NOMO-1 treated with dmso at 0.1 percent for 144 hours (cell line): ENCODE measurements around the gene PDZK1.
"Not testable (repeated sequence)": the region's sequence is repeated elsewhere in the genome, so short reads cannot be mapped to it uniquely, and the experiment has no call there.

ENCODE experiments used
- DNase-seq: peaks from one replicate; lab custom pipeline; 2025; ENCODE audit not compliant: unreplicated experiment; lab: John Stamatoyannopoulos, UW

The PDZK1 gene

GRCh38 chr1:145707183-145707867 lies at the start of gene PDZK1:
TSS of gene PDZK1 (minus strand) at chr1:145707368. CDS start at chr1:145688021, 19,347 bp downstream.
- DNase-seq: no peak

GRCh38 chr1:145751491-145752037 lies 44.4 kb upstream of the PDZK1 start:
- no peak for DNase-seq

- no peak for DNase-seq
These were observed 43.3 kb upstream of the PDZK1 start for GRCh38 chr1:145750426-145750825.

GRCh38 chr1:145747398-145748247 lies 40.5 kb upstream of the PDZK1 start:
- DNase-seq: peak; percentile 22

GRCh38 chr1:145740269-145740668 lies 33.1 kb upstream of the PDZK1 start:
- no peak for DNase-seq

- DNase-seq: no peak
These were observed 29.0 kb upstream of the PDZK1 start for GRCh38 chr1:145736191-145736590.

GRCh38 chr1:145730900-145731299 lies 23.7 kb upstream of the PDZK1 start:
- DNase-seq: no peak

- DNase-seq: no peak
These were observed 23.3 kb upstream of the PDZK1 start for GRCh38 chr1:145730467-145730866.

GRCh38 chr1:145729666-145730436 lies 22.7 kb upstream of the PDZK1 start:
- no peak for DNase-seq

GRCh38 chr1:145729196-145729595 lies 22.0 kb upstream of the PDZK1 start:
- DNase-seq: no peak

GRCh38 chr1:145726193-145726592 lies 19.0 kb upstream of the PDZK1 start:
- not testable (repeated sequence) for DNase-seq

- peak; percentile 1 for DNase-seq
These were observed 13.9 kb upstream of the PDZK1 start for GRCh38 chr1:145720878-145721671.

GRCh38 chr1:145720556-145720877 lies 13.3 kb upstream of the PDZK1 start:
- DNase-seq: no peak

- DNase-seq: no peak
These were observed 12.3 kb upstream of the PDZK1 start, which contains the start of gene CD160 for GRCh38 chr1:145719230-145720079. TSS of gene CD160 (plus strand) at chr1:145719499. CDS start at chr1:145728328, 8,829 bp downstream.

- not testable (repeated sequence) for DNase-seq
These were observed 11.3 kb upstream of the PDZK1 start for GRCh38 chr1:145718465-145718864.

- no peak for DNase-seq
These were observed 10.7 kb upstream of the PDZK1 start for GRCh38 chr1:145717833-145718232.

GRCh38 chr1:145716641-145717345 lies 9.6 kb upstream of the PDZK1 start:
- DNase-seq: peak; percentile 21

GRCh38 chr1:145714524-145715111 lies 7.5 kb upstream of the PDZK1 start:
- no peak for DNase-seq
